H9 (cell line): ENCODE results near the gene FNDC3B. TPM values are rescaled to one million over a fixed set of nuclear protein-coding genes. Genes with fewer than 3 reads are reported as not detected.

ENCODE experiments used
- DNase-seq: peaks from one replicate; pipeline ENCODE4 v3.0.0-alpha.2; 2017
- H2AFZ ChIP-seq: one replicate; pipeline ENCODE4 v1.6.1; 2013; ENCODE audit warnings: mild to moderate bottlenecking, low read length, control low read depth, moderate library complexity
- H2AK5ac ChIP-seq: 2 replicates; pipeline ENCODE4 v1.6.1; 2013; ENCODE audit warnings: low read length, control low read depth, mixed read lengths; ENCODE audit not compliant: insufficient read length
- H2BK120ac ChIP-seq: one replicate; pipeline ENCODE4 v1.6.1; 2013; ENCODE audit warnings: low read depth, mild to moderate bottlenecking, low read length, control low read depth, inconsistent platforms; ENCODE audit not compliant: poor library complexity, severe bottlenecking
- H2BK12ac ChIP-seq: 2 replicates; pipeline ENCODE4 v1.6.1; 2013; ENCODE audit warnings: low read length, control low read depth, mixed read lengths, low read depth; ENCODE audit not compliant: insufficient read length
- H2BK15ac ChIP-seq: 2 replicates; pipeline ENCODE4 v1.6.1; 2013; ENCODE audit warnings: low read depth, low read length, control low read depth
- H2BK20ac ChIP-seq: one replicate; pipeline ENCODE4 v1.6.1; 2013; ENCODE audit warnings: low read depth, mild to moderate bottlenecking, low read length, control low read depth, inconsistent platforms; ENCODE audit not compliant: poor library complexity, severe bottlenecking
- H2BK5ac ChIP-seq: 2 replicates; pipeline ENCODE4 v1.6.1; 2013; ENCODE audit warnings: low read length, control low read depth, mixed read lengths; ENCODE audit not compliant: insufficient read length
- H3K14ac ChIP-seq: 2 replicates; pipeline ENCODE4 v1.6.1; 2013; ENCODE audit warnings: low read length, control low read depth; ENCODE audit not compliant: insufficient read depth
- H3K18ac ChIP-seq: 2 replicates; pipeline ENCODE4 v1.6.1; 2013; ENCODE audit warnings: low read depth, mild to moderate bottlenecking, mixed read lengths, low read length, control low read depth; ENCODE audit not compliant: insufficient read length
- H3K23ac ChIP-seq: 2 replicates; pipeline ENCODE4 v1.6.1; 2013; ENCODE audit warnings: low read length, control low read depth, mixed read lengths, low read depth; ENCODE audit not compliant: insufficient read length
- H3K23me2 ChIP-seq: 2 replicates; pipeline ENCODE4 v1.6.1; 2013; ENCODE audit warnings: low read depth, mild to moderate bottlenecking, mixed read lengths, low read length, control low read depth; ENCODE audit not compliant: insufficient read length, poor library complexity, severe bottlenecking
- H3K27ac ChIP-seq: 2 replicates; pipeline ENCODE4 v1.5.1; 2013; ENCODE audit warnings: low read length, control low read depth, mixed read lengths, low read depth; ENCODE audit not compliant: insufficient read length
- H3K27me3 ChIP-seq: 2 replicates; pipeline ENCODE4 v1.6.1; 2013; ENCODE audit warnings: low read length, control low read depth, inconsistent platforms; ENCODE audit not compliant: insufficient read depth
- H3K4ac ChIP-seq: 2 replicates; pipeline ENCODE4 v1.6.1; 2013; ENCODE audit warnings: low read depth, mild to moderate bottlenecking, control low read depth, inconsistent platforms, low read length, moderate library complexity
- H3K4me1 ChIP-seq: 2 replicates; pipeline ENCODE4 v1.6.1; 2013; ENCODE audit warnings: low read length, control low read depth, inconsistent platforms; ENCODE audit not compliant: insufficient read depth
- H3K4me2 ChIP-seq: 2 replicates; pipeline ENCODE4 v1.6.1; 2013; ENCODE audit warnings: low read length, control low read depth, mixed read lengths; ENCODE audit not compliant: insufficient read length, insufficient read depth
- H3K56ac ChIP-seq: 2 replicates; pipeline ENCODE4 v1.6.1; 2013; ENCODE audit warnings: low read depth, mild to moderate bottlenecking, mixed read lengths, low read length, control low read depth; ENCODE audit not compliant: insufficient read length
- H3K79me1 ChIP-seq: 2 replicates; pipeline ENCODE4 v1.6.1; 2013; ENCODE audit warnings: low read depth, mild to moderate bottlenecking, moderate library complexity, low read length, control low read depth, inconsistent platforms; ENCODE audit not compliant: insufficient read depth, poor library complexity, severe bottlenecking
- H3K79me2 ChIP-seq: 2 replicates; pipeline ENCODE4 v1.6.1; 2013; ENCODE audit warnings: low read length, control low read depth, inconsistent platforms; ENCODE audit not compliant: insufficient read depth
- H3K9ac ChIP-seq: 2 replicates; pipeline ENCODE4 v1.6.1; 2013; ENCODE audit warnings: low read length, control low read depth, mixed read lengths; ENCODE audit not compliant: insufficient read length; ENCODE audit errors: extremely low read depth
- H3K9me3 ChIP-seq: one replicate; pipeline ENCODE4 v1.6.1; 2013; ENCODE audit warnings: low read depth, low read length, inconsistent platforms; ENCODE audit not compliant: control insufficient read depth
- H3T11ph ChIP-seq: one replicate; pipeline ENCODE4 v1.6.1; 2013; ENCODE audit warnings: mild to moderate bottlenecking, low read length, control low read depth, inconsistent platforms
- H4K20me1 ChIP-seq: one replicate; pipeline ENCODE4 v1.6.1; 2013; ENCODE audit not compliant: control insufficient read depth, insufficient read length, insufficient read depth
- H4K5ac ChIP-seq: 2 replicates; pipeline ENCODE4 v1.6.1; 2013; ENCODE audit warnings: low read depth, mild to moderate bottlenecking, mixed read lengths, low read length, control low read depth; ENCODE audit not compliant: insufficient read length
- H4K8ac ChIP-seq: replicated peaks from 2 replicates; pipeline ENCODE4 v1.6.1; 2013; ENCODE audit warnings: low read length, control low read depth, mixed read lengths, low read depth; ENCODE audit not compliant: insufficient read length
- H4K91ac ChIP-seq: 2 replicates; pipeline ENCODE4 v1.6.1; 2013; ENCODE audit warnings: low read depth, mild to moderate bottlenecking, moderate library complexity, mixed read lengths, low read length, control low read depth; ENCODE audit not compliant: insufficient read length
- H3K27ac Mint-ChIP-seq, 3 experiments: 2 replicates in 2 of 3; 3 replicates in 1 of 3; pipeline ENCODE4 v1.8.0; 2020 to 2021; ENCODE audit warnings: mixed read lengths in 3 of 3, mild to moderate bottlenecking in 1 of 3, moderate library complexity in 1 of 3
- H3K27me3 Mint-ChIP-seq: 2 replicates; pipeline ENCODE4 v1.8.0; 2021; ENCODE audit warnings: low read depth, mild to moderate bottlenecking, moderate library complexity, mixed read lengths
- H3K36me3 Mint-ChIP-seq, 3 experiments: 2 replicates in 2 of 3; 3 replicates in 1 of 3; pipeline ENCODE4 v1.8.0; 2020 to 2021; ENCODE audit warnings: low read depth in 3 of 3, mixed read lengths in 3 of 3; ENCODE audit not compliant: insufficient read depth in 1 of 3
- H3K4me1 Mint-ChIP-seq, 2 experiments: 2 replicates each; pipeline ENCODE4 v1.8.0; 2020; ENCODE audit warnings: mixed read lengths in 2 of 2
- H3K4me3 Mint-ChIP-seq, 2 experiments: 2 replicates in 1 of 2; 3 replicates in 1 of 2; pipeline ENCODE4 v1.8.0; 2020 to 2021; ENCODE audit warnings: mild to moderate bottlenecking in 2 of 2, mixed read lengths in 2 of 2, moderate library complexity in 1 of 2
- H3K9me3 Mint-ChIP-seq, 2 experiments: 2 replicates in 1 of 2; 3 replicates in 1 of 2; pipeline ENCODE4 v1.8.0; 2020; ENCODE audit warnings: mild to moderate bottlenecking in 2 of 2, mixed read lengths in 2 of 2, moderate library complexity in 1 of 2
- WGBS: extraction: QIAGEN DNeasy Blood & Tissue Kit; methylation state at CpG from one replicate; pipeline ENCODE4 v1.1.7; 2013; ENCODE audit warnings: missing lambda C conversion rate, low lambda C conversion rate, mixed read lengths; ENCODE audit not compliant: insufficient read length; ENCODE audit errors: extremely low coverage; 5-methylcytosine and 5-hydroxymethylcytosine counted together
- total RNA-seq: library from RNA; stranded (reverse); gene quantifications from 2 replicates; pipeline ENCODE4 v1.2.1, GENCODE V29; 2021
- TF ChIP-seq, protein P1 (sequence below): fragments of 200-600 bp; sonication (generic); conservative IDR thresholded peaks from 3 replicates; pipeline ENCODE4 v1.8.0; 2021; ENCODE audit warnings: antibody characterized with exemption, mild to moderate bottlenecking

The FNDC3B gene
- total RNA-seq, 1 experiment from 2014 or later = 43.8 TPM

DNA sequence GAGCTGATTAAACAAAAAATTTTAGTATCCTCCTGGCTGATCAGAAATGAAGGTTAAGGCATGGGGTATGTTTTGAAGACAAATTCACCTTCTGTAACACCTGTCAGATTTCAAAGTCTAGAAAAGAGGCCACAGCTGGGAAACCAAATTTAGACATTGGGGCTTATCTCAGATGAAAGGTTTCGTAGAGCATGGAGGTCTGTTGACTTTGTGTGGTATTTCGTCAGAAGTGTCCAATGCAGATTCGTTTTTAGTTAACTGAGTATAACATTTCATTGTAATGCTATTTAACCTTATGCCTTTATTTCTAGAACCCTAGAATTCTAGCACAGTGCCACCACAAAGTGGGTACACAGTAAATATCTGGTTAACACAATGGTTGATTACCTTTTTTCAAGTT is 61.7 kb downstream of the FNDC3B start:
- H3K27me3 ChIP-seq = no peaks in the 10 kb centered on the region
- H3K36me3 Mint-ChIP-seq = no peaks in the 10 kb centered on the region
- peaks cover 6% of the 10 kb centered on the region for H3K4me1 ChIP-seq
- no peak overlapping the region for H3K23ac ChIP-seq
- H2BK5ac ChIP-seq = no peak overlapping the region
- no peak overlapping the region for H3K4ac ChIP-seq
- no peaks in the 10 kb centered on the region for H3K9me3 ChIP-seq
- DNase-seq = no peak
- no peak overlapping the region for H3T11ph ChIP-seq
- no peak overlapping the region for H4K8ac ChIP-seq
- H3K27ac Mint-ChIP-seq = no peak overlapping the region
- peaks cover 6% of the 10 kb centered on the region; the same call in 1 of the 2 replicates for H3K79me2 ChIP-seq
- H3K18ac ChIP-seq = no peak overlapping the region
- TF ChIP-seq, protein P1, sequence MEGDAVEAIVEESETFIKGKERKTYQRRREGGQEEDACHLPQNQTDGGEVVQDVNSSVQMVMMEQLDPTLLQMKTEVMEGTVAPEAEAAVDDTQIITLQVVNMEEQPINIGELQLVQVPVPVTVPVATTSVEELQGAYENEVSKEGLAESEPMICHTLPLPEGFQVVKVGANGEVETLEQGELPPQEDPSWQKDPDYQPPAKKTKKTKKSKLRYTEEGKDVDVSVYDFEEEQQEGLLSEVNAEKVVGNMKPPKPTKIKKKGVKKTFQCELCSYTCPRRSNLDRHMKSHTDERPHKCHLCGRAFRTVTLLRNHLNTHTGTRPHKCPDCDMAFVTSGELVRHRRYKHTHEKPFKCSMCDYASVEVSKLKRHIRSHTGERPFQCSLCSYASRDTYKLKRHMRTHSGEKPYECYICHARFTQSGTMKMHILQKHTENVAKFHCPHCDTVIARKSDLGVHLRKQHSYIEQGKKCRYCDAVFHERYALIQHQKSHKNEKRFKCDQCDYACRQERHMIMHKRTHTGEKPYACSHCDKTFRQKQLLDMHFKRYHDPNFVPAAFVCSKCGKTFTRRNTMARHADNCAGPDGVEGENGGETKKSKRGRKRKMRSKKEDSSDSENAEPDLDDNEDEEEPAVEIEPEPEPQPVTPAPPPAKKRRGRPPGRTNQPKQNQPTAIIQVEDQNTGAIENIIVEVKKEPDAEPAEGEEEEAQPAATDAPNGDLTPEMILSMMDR = no peak
- no peak overlapping the region for H2BK12ac ChIP-seq
- H3K23me2 ChIP-seq = no peaks in the 10 kb centered on the region
- H4K5ac ChIP-seq = no peak overlapping the region
- no peak overlapping the region for H3K14ac ChIP-seq
- H2BK15ac ChIP-seq = no peak overlapping the region
- no peak overlapping the region for H3K9ac ChIP-seq
- no peak overlapping the region for H3K56ac ChIP-seq
- no peak overlapping the region for H2BK120ac ChIP-seq
- no peak overlapping the region for H3K4me2 ChIP-seq
- H3K27me3 Mint-ChIP-seq = no peaks in the 10 kb centered on the region
- H3K4me1 Mint-ChIP-seq = peaks cover 67 to 71% of the 10 kb centered on the region in 2 experiments
- H3K9me3 Mint-ChIP-seq = no peaks in the 10 kb centered on the region
- no CpG with 5 or more reads among the region's 3 CpGs for WGBS
- no peaks in the 10 kb centered on the region for H4K20me1 ChIP-seq
- peaks cover 7% of the 10 kb centered on the region for H3K79me1 ChIP-seq
- H4K91ac ChIP-seq = no peak overlapping the region
- no peak overlapping the region for H2AFZ ChIP-seq
- no peak overlapping the region for H2BK20ac ChIP-seq
- no peak overlapping the region for H3K4me3 Mint-ChIP-seq
- no peak overlapping the region for H3K27ac ChIP-seq
- H2AK5ac ChIP-seq = no peak overlapping the region
